NCI-H2029 (cell line): Measurements from ENCODE around the gene C16orf86.

Experiments
- DNase-seq: peaks from one replicate; lab custom pipeline; 2025; lab: John Stamatoyannopoulos, UW

The C16orf86 gene

GRCh38 chr16:67666559-67667452 is at the start of gene C16orf86, which contains the start of gene ENKD1:
Gene C16orf86, plus strand, starts transcription at chr16:67666814. Its CDS starts 157 bp downstream, at chr16:67666971.
Gene ENKD1, minus strand, starts transcription at chr16:67666750. Its CDS starts 308 bp downstream, at chr16:67666442.
- DNase-seq: peak; percentile 63

- no peak for DNase-seq
These were observed 38.4 kb upstream of the C16orf86 start for GRCh38 chr16:67628216-67628615.

- no peak for DNase-seq
These were observed 34.0 kb upstream of the C16orf86 start for GRCh38 chr16:67632415-67633172.

GRCh38 chr16:67636713-67637112 is 29.9 kb upstream of the C16orf86 start:
- no peak for DNase-seq

- DNase-seq: no peak
These were observed 29.0 kb upstream of the C16orf86 start for GRCh38 chr16:67637625-67638024.

- peak; percentile 63 for DNase-seq
These were observed 24.6 kb upstream of the C16orf86 start for GRCh38 chr16:67641779-67642708.

- no peak for DNase-seq
These were observed 22.6 kb upstream of the C16orf86 start for GRCh38 chr16:67644038-67644437.

GRCh38 chr16:67645397-67646121 is 21.1 kb upstream of the C16orf86 start:
- DNase-seq: no peak

- DNase-seq: no peak
These were observed 19.4 kb upstream of the C16orf86 start for GRCh38 chr16:67647111-67647651.

GRCh38 chr16:67647681-67648080 is 18.9 kb upstream of the C16orf86 start:
- no peak for DNase-seq

- DNase-seq: no peak
These were observed 18.4 kb upstream of the C16orf86 start for GRCh38 chr16:67648088-67648763.

GRCh38 chr16:67648764-67649407 is 17.7 kb upstream of the C16orf86 start:
- no peak for DNase-seq

GRCh38 chr16:67649494-67649931 is 17.1 kb upstream of the C16orf86 start:
- DNase-seq: no peak

- no peak for DNase-seq
These were observed 16.6 kb upstream of the C16orf86 start for GRCh38 chr16:67650023-67650422.

- no peak for DNase-seq
These were observed 15.6 kb upstream of the C16orf86 start for GRCh38 chr16:67651039-67651438.

GRCh38 chr16:67651847-67652246 is 14.8 kb upstream of the C16orf86 start:
- DNase-seq: no peak

GRCh38 chr16:67652578-67653127 is 14.0 kb upstream of the C16orf86 start:
- no peak for DNase-seq

- no peak for DNase-seq
These were observed 13.4 kb upstream of the C16orf86 start for GRCh38 chr16:67653128-67653788.
